DMS153 (cell line): ENCODE measurements around the gene PCGF2.

ENCODE experiments used
- DNase-seq: peaks from one replicate; lab custom pipeline; 2025; lab: John Stamatoyannopoulos, UW

Gene PCGF2

GRCh38 chr17:38717139-38717745 is 30.9 kb downstream of the PCGF2 start:
- DNase-seq = no peak

GRCh38 chr17:38716368-38717005 is 31.6 kb downstream of the PCGF2 start:
- no peak for DNase-seq

GRCh38 chr17:38715216-38715943 is 32.8 kb downstream of the PCGF2 start:
- DNase-seq = no peak

GRCh38 chr17:38713456-38714075 is 34.6 kb downstream of the PCGF2 start:
- no peak for DNase-seq

- no peak for DNase-seq
Observed at GRCh38 chr17:38712593-38712992, 35.5 kb downstream of the PCGF2 start.

- DNase-seq = no peak
Observed at GRCh38 chr17:38711792-38712571, 36.2 kb downstream of the PCGF2 start.

- DNase-seq = no peak
Observed at GRCh38 chr17:38710985-38711384, 37.2 kb downstream of the PCGF2 start.

GRCh38 chr17:38710604-38710962 is 37.6 kb downstream of the PCGF2 start:
- no peak for DNase-seq

GRCh38 chr17:38709864-38710603 is 38.1 kb downstream of the PCGF2 start:
- no peak for DNase-seq

- no peak for DNase-seq
Observed at GRCh38 chr17:38709104-38709820, 38.9 kb downstream of the PCGF2 start.

- no peak for DNase-seq
Observed at GRCh38 chr17:38707678-38708351, 40.3 kb downstream of the PCGF2 start.

GRCh38 chr17:38706505-38707216 is 41.5 kb downstream of the PCGF2 start:
- no peak for DNase-seq

- DNase-seq = peak; percentile 14
Observed at GRCh38 chr17:38705803-38706504, 42.2 kb downstream of the PCGF2 start.

GRCh38 chr17:38705523-38705802 is 42.7 kb downstream of the PCGF2 start:
- no peak for DNase-seq

- peak; percentile 33 for DNase-seq
Observed at GRCh38 chr17:38704606-38705522, 43.3 kb downstream of the PCGF2 start, which contains the start of gene MLLT6. TSS of gene MLLT6 (plus strand) at chr17:38705273. CDS start at chr17:38705633, 360 bp downstream.

- peak; percentile 96 for DNase-seq
Observed at GRCh38 chr17:38703742-38704605, 44.2 kb downstream of the PCGF2 start.
